GM19452 (cell line): ENCODE results near the gene CD300LB.
"Not testable (repeated sequence)": the region's sequence is repeated elsewhere in the genome, so short reads cannot be mapped to it uniquely, and the experiment has no call there.

Experiments used
- ATAC-seq: cut with Tn5 transposase; IDR thresholded peaks from one replicate; pipeline ENCODE4 v1.9.1; 2021; ENCODE audit not compliant: unreplicated experiment

The CD300LB gene

GRCh38 chr17:74531231-74531761, at the start of gene CD300LB:
TSS of gene CD300LB (minus strand) at chr17:74531475. CDS start at chr17:74531350, 125 bp downstream.
- ATAC-seq = no peak

- no peak for ATAC-seq
These were observed 48.6 kb upstream of the CD300LB start for GRCh38 chr17:74579900-74580299.

- no peak for ATAC-seq
These were observed 47.7 kb upstream of the CD300LB start for GRCh38 chr17:74578979-74579378.

GRCh38 chr17:74574489-74575142, 43.3 kb upstream of the CD300LB start:
- no peak for ATAC-seq

- ATAC-seq = not testable (repeated sequence)
These were observed 42.4 kb upstream of the CD300LB start for GRCh38 chr17:74573635-74574034.

- no peak for ATAC-seq
These were observed 41.9 kb upstream of the CD300LB start for GRCh38 chr17:74573169-74573568.

GRCh38 chr17:74571621-74572270, 40.5 kb upstream of the CD300LB start:
- ATAC-seq = no peak

- no peak for ATAC-seq
These were observed 38.0 kb upstream of the CD300LB start for GRCh38 chr17:74569020-74570003.

- ATAC-seq = no peak
These were observed 37.0 kb upstream of the CD300LB start for GRCh38 chr17:74568106-74568873.

GRCh38 chr17:74567397-74567796, 36.1 kb upstream of the CD300LB start, which contains the start of gene CD300H:
TSS of gene CD300H (minus strand) at chr17:74567509.
- ATAC-seq = no peak

- no peak for ATAC-seq
These were observed 35.0 kb upstream of the CD300LB start for GRCh38 chr17:74566132-74566753.

GRCh38 chr17:74565126-74565525, 33.9 kb upstream of the CD300LB start:
- no peak for ATAC-seq

GRCh38 chr17:74563358-74563757, 32.1 kb upstream of the CD300LB start:
- no peak for ATAC-seq

GRCh38 chr17:74561586-74561985, 30.3 kb upstream of the CD300LB start:
- no peak for ATAC-seq

- no peak for ATAC-seq
These were observed 27.7 kb upstream of the CD300LB start for GRCh38 chr17:74558882-74559519.

- ATAC-seq = not testable (repeated sequence)
These were observed 27.1 kb upstream of the CD300LB start for GRCh38 chr17:74558402-74558801.

- no peak for ATAC-seq
These were observed 24.2 kb upstream of the CD300LB start for GRCh38 chr17:74555427-74555940.

GRCh38 chr17:74554909-74555308, 23.6 kb upstream of the CD300LB start:
- no peak for ATAC-seq

- no peak for ATAC-seq
These were observed 20.8 kb upstream of the CD300LB start for GRCh38 chr17:74552037-74552436.
